Activated CD4-positive, alpha-beta T cell treated with anti-CD3 and anti-CD28 coated beads for 24 hours (primary cell): ENCODE results near the gene MCF2.

ENCODE experiments used
- DNase-seq, 2 donors: peaks; one replicate each; pipeline ENCODE4 v3.0.0-alpha.2; 2020; ENCODE audit warnings: low read depth in 2 of 2

Gene MCF2

DNA sequence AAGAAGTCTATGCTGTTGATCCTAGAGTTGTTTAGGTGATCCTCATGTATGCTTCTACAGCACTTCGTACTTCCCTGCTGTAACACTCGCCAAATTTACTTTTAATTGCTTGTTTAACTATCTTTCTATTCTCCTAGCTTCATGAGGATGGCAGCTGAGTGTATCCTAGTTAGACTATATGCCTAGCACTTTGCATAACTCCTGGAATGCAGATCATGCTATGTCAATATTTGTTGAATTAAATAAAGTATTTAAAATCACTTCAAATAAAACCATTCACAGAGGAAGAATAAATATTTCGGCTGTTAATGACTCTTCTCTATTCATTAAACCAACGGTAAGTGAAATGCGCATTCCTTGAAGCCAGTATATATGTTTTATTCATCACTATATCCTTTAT lies 122.4 kb downstream of the MCF2 start:
- DNase-seq: no peak

DNA sequence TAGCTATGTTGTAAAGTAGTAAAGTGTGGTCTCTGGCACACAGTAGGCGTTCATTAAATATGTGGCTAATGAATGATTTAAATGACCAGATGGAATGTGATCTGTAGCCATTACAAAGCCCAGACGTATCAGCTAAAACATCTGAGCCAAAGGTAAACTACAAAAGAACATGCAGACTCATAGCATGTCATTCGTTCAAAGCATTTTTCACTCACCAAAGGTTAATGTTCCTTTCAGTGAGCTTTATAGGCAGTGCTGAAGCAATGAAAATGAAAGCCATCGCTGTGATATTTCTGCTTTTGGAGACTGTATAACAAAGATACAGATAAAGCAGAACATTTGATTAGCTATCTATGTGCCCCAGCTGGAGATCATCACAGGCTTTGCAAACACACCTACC lies 126.9 kb downstream of the MCF2 start:
- no peak for DNase-seq

DNA sequence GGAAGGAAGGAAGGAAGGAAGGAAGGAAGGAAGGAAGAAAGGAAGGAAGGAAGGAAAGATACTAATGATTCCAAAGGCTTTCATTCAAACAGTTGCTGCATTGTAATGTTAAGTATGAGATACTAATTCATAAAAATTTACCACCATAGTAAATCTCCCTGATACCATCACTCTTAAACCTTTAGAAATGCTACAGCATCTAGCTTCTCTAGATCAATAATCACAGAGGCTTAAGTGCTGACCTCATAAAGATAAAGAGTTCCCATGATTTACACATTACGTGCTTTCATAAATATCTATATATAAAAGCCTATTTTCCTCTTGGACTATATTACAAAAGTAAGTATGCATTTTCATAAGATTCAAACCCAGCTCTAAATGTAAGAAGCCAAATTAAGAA lies 141.0 kb downstream of the MCF2 start:
- DNase-seq: no peak

DNA sequence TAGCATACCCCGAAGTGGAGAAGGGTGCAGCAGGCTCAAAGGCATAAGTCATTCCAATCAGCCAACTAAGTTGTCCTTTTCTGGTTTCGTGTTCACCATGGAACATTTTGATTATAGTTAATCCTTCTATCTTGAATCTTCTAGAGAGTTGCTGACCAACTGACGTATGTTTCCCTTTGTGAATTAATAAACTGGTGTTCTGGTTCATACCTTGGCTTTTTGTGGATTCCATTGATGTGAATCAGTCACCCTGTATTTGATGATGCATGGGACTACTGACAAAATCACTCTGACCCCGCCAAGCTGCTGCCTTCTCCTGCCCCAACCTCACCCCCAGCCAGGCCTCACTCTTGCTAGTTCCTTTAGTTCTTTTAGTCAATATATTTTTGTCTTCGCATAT lies 144.7 kb downstream of the MCF2 start:
- DNase-seq: no peak

DNA sequence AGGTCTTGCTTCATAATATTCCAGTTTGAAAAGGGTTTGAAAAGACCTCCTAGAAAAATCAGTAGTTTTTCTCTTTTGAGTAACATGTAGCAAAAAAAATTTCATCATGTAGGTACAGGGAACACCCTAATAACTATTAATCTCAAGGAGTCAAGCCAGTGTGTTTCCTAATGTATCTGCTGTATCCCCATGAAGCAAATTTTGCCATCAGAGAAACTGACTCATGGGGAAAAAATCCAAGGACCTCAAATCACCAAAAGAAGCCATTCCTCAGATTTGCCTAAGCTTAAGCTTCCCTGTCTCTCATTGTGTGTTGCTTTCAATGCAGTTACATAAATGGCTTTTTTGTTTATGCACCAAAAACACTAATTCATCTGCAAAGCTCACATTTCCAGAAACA lies 147.7 kb downstream of the MCF2 start:
- no peak for DNase-seq

DNA sequence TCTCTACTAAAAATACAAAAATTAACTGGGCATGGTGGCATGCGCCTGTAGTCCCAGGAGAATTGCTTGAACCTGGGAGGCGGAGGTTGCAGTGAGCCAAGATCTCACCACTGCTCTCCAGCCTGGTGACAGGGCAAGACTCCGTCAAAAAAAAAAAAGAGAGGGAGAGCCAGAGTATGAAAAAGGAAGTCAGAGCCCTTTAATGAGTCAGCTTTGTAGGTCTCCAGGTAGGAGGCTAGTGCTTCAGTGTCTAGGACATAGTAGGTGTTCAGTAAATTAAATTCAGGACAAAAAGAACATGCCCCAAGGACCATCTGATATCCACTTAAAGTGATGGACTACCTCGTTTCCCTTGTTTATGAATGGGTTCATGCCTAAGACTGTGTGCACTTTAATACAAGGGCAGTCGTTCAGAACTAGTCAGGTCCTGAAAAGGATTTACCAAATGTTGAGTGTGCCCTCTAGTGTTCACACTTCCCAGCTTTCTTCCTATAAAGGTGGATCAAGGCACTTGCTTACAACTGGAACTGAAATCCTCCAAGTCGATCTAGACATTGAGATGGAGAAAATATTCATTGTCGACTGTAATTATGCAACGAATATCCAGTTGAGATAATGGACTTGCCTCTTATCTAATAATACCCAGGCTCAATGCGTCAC lies 148.5 kb downstream of the MCF2 start:
- DNase-seq: no peak

DNA sequence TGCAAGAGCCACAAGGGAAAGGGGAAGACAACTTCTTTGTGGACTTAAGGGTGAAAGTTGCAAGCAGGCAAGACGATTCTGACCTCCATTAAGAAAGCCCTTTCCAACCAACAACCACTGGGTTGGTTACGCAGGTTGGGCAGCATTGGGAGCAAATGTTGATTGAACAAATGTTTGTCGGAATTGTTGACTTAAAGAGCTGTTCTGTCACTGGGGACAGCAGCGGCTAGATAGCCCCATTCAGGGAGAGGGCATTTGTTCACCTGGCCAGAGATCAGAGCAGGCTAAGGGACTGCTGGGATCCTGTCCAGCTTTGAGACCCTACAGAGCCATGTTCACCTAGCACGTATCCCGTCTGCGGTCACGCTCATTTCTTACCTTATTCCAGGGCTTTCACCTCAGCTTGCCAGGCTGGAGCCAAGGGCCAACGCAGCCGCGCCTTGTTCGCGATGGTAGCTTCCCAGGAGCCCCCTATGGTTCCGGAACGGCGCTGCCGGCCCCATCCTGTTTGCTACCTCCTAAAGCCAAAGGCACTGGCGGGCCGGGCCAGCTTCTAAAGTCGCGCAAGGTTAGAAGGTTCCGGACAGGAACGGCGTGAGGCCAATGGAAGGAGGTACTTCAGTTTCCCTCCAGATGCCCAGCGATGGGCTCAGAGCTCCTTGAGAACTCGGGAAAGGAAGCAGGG lies 152.8 kb downstream of the MCF2 start:
- no peak for DNase-seq

DNA sequence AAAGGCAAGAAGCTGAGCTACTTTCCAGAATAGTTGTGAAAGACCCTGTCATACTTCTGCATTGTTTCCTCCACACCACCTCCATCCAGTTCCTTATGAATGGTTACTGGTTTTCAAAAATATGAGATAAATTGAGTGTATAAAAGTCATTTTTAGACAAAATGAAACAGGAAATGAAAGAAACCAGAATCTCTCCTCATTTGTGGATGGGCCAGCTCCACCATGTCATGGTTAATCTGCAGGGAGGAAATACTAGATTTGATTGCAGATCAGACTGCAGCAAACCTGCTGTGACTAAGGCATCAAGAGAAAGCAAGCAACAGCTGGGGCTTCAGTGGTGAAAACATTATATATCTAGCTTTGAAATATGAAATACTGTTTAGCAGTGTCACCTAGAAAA lies 153.6 kb downstream of the MCF2 start:
- no peak for DNase-seq

DNA sequence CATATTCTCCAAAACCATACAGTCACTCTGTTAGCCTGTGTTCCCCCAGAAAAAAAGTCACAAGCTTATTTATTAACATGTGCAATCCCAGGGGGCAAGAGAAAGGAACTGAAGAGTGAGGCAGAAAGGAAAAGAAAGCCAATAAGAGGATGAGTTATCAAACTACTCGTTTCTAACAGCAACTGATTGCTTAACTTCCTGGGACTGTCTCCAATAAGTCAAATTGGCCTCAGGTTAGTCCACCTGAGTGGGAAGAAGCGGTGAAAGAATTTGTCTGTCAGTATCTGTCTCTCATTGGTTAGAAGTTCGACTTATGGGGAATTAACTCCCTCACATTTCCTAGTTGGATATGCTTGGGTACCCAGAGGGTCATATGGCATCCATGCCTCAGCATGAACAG lies 163.4 kb downstream of the MCF2 start:
- DNase-seq: no peak

DNA sequence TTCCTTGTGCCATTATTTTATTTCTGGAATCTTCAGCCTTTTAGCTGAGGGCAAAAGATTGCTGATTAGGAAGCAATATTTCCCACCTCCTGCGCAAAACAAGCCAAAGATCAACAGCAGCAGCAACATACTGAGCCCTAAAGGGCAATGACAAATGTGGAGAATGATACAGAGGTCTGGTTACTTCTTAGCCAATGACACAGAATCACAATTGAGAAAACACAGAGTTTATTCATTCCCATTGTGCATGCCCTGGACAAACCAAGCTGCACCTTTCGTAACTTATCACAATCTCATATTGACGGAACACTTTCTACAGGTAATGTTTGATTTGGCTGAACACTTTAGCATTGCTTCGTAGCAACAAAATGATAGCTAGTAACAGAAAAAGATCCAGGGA lies 164.0 kb downstream of the MCF2 start:
- DNase-seq: no peak

DNA sequence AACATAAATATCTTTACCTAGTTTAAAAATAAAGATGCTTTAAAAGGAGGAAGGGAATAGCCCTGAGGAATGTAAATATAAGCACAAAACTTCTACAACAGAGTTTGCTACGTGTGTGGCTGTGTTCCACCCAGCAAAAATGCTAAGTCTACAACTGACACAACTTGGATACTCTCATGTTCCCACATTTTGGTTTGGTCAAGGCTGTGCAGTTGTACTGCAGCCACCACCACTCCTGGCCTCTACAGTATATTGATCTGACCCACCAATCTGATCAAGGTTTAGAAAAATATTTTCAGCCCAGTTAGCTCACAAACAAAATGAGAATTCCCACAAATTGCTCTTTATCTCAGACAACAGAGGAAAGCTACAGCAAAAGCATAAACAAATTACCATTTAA lies 165.3 kb downstream of the MCF2 start:
- DNase-seq: no peak

DNA sequence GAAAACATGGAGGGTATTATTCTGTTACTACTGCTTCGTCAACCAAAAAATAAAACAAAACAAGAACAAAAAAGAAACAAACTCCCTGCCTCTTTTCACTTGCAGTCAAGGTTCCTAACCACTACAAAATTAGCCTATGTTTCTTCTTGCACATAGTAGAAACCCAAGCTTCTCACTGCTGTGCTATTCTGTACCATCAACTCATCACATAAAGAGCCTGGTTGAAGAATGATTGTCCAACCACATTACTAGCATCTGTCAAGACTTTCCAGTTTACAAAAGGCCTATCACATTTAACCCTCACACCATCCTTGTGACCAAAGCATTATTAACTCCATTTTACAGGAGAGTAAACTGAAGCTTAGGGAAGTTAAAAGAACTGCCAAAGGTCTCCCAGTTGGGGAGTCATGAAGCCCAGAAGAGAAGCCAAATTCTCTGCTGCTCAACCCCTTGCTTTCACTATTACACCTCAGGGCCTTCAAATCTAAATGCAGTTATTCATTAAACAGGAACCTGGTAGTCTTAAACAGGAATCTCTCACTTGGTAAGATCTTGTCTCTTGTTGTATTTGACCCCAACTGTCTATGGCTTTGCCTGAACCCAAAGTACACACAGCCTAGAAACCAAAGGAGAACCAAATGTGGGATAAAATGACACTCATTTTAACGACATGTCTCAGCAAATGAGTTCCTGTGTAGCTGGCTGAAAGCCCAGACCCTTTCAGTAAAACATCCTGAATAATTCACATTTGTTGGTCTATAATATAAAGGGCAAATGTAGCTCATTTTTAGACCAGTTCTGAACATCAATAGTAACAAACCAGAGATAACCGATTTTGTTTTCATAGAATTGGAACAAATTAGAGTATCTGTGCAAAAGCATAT lies 168.8 kb downstream of the MCF2 start:
- DNase-seq: no peak

DNA sequence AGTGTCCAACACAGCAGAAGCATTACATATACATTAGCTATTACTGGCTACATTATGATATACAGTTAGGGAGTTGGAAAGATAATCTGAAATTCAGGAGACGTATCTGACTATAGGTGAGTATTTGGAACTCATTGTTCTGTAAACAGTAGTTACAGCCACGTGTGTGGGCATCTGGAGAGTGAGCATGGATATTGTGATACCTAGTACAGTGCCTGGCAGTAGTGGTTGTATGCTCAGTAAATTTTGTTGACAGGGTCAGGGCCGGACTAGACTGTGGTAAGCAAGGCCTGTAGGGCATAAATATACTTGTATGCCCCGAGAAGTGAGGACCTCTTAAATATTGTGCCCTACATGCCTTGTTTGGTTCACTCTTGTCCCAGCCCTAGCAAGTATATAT lies 174.5 kb downstream of the MCF2 start:
- DNase-seq: no peak

DNA sequence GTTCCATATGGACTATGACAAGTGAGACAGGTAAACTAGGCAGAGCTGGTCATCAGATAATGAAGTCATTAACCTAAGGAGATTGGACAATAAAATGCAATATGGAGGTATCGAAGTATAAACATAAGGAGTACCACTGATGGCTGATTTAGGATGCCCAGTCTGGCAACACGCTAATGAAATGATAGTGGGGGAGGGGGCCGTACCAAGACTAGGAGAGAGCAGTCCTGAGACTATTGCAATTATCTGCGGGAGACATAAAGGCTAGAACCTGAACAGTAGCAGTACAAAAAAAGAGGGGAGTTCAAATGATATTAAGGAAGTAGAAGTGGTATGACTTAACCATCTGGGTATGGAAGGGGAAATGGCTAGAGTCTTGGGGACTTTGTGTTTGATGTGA lies 175.1 kb downstream of the MCF2 start:
- DNase-seq: no peak
